PC-3 (cell line): Measurements from ENCODE around the gene CPEB1.

Experiments
- EZH2 ChIP-seq: fragments of 300-600 bp; sonication (generic); IDR thresholded peaks from one replicate; pipeline ENCODE4 v1.6.1; 2017; ENCODE audit warnings: antibody characterized with exemption, mild to moderate bottlenecking, low read length; ENCODE audit not compliant: unreplicated experiment
- TF ChIP-seq, protein P1 (sequence below): fragments of 300-600 bp; sonication (generic); conservative IDR thresholded peaks from 2 replicates; pipeline ENCODE4 v1.5.1; 2017; ENCODE audit warnings: antibody characterized with exemption, low read depth, mild to moderate bottlenecking, low read length

DNA sequence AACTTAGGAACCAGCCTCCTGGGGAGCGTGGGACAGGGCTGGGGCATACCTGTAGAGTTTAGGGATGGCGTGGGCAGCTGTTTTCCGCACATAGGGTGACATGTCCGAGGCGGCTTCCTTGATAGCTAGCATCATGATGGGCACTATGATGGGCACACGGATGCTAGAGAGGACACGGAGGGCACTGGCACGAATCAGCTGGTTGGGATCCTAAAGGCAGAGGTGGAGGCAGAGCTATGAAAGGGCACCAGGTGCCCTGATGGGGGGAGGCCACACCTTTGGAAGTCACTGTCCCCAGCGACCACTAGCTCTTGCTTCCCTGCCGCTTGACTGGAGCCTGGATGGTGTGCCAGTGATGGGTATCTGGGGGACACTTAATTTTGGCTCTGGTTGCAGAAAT lies 34.2 kb upstream of the CPEB1 start:
- TF ChIP-seq, protein P1, sequence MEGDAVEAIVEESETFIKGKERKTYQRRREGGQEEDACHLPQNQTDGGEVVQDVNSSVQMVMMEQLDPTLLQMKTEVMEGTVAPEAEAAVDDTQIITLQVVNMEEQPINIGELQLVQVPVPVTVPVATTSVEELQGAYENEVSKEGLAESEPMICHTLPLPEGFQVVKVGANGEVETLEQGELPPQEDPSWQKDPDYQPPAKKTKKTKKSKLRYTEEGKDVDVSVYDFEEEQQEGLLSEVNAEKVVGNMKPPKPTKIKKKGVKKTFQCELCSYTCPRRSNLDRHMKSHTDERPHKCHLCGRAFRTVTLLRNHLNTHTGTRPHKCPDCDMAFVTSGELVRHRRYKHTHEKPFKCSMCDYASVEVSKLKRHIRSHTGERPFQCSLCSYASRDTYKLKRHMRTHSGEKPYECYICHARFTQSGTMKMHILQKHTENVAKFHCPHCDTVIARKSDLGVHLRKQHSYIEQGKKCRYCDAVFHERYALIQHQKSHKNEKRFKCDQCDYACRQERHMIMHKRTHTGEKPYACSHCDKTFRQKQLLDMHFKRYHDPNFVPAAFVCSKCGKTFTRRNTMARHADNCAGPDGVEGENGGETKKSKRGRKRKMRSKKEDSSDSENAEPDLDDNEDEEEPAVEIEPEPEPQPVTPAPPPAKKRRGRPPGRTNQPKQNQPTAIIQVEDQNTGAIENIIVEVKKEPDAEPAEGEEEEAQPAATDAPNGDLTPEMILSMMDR: no peak
- no peak for TF ChIP-seq EZH2
